HepG2 (cell line): Measurements from ENCODE around the gene CD300C. TPM values are rescaled to one million over a fixed set of nuclear protein-coding genes. Genes with fewer than 3 reads are reported as not detected.

Experiments used
- ATAC-seq: fragments of 200-7000 bp; cut with Tn5 transposase; 3 replicates; pipeline ENCODE4 v1.9.1; 2020; ENCODE audit warnings: mild to moderate bottlenecking, moderate library complexity
- BruUV-seq: library from RNA; stranded (reverse); fragments of 400-500 nt; replicated peaks from 2 replicates; lab custom pipeline; 2021; lab: Mats Ljungman, UMichigan
- CTCF ChIA-PET: fragments of 300-600 bp; formaldehyde crosslinking; extraction: SDS; loops from one replicate; lab custom pipeline; 2021; ENCODE audit warnings: low total read pairs, inconsistent platforms, low intra/inter-chr PET ratio; lab: Yijun Ruan, JAX
- POLR2A ChIA-PET: fragments of 350-600 bp; sonication (Branson Sonifier 250); formaldehyde crosslinking; loops from one replicate; lab custom pipeline; 2020; ENCODE audit warnings: antibody characterized with exemption, inconsistent platforms; lab: Yijun Ruan, JAX
- DNase-seq: peaks from one replicate; pipeline ENCODE4 v3.0.0-alpha.2; 2015; ENCODE audit warnings: low spot score
- FAIRE-seq: peaks from 3 replicates; lab custom pipeline; 2011; peaks lifted over from hg19 to GRCh38; lab: Jason Lieb, UNC
- H2AFZ ChIP-seq: one replicate; pipeline ENCODE4 v1.6.1; 2011; ENCODE audit warnings: low read length, inconsistent platforms
- H3K27ac ChIP-seq: fragments of 300-600 bp; 3 replicates; pipeline ENCODE4 v1.8.0; 2011; ENCODE audit warnings: mixed run types, mild to moderate bottlenecking, mixed read lengths, low read length, inconsistent platforms; ENCODE audit not compliant: insufficient read depth; ENCODE audit errors: extremely low read length
- H3K27me3 ChIP-seq, 2 experiments: fragments of 200-600 bp in 1 of 2; 2 replicates in 1 of 2; 3 replicates in 1 of 2; pipeline versions ENCODE4 v1.6.0 to v1.8.0; 2011; ENCODE audit warnings: low read length in 2 of 2, mild to moderate bottlenecking in 2 of 2, moderate library complexity in 2 of 2, inconsistent platforms in 1 of 2; ENCODE audit not compliant: insufficient read depth in 2 of 2, control insufficient read depth in 1 of 2
- H3K36me3 ChIP-seq, 2 experiments: fragments of 200-600 bp in 1 of 2; replicated peaks in 1 of 2; 2 replicates in 1 of 2; 3 replicates in 1 of 2; pipeline versions ENCODE4 v1.5.1 to v1.8.0; 2011; ENCODE audit warnings: low read length in 2 of 2, inconsistent platforms in 1 of 2; ENCODE audit not compliant: insufficient read depth in 2 of 2, control insufficient read depth in 1 of 2
- H3K4me1 ChIP-seq: 2 replicates; pipeline ENCODE4 v1.5.1; 2012; ENCODE audit warnings: low read length, inconsistent platforms; ENCODE audit not compliant: insufficient read depth
- H3K4me2 ChIP-seq: 2 replicates; pipeline ENCODE4 v1.6.0; 2011; ENCODE audit warnings: low read depth, low read length, inconsistent platforms
- H3K4me3 ChIP-seq, 3 experiments: fragments of 200-600 bp in 1 of 3; sonication (generic), shearing (Covaris generic) in 1 of 3; replicated peaks in 1 of 3; 2 replicates each; pipeline ENCODE4 v1.5.1; 2011 to 2016; ENCODE audit warnings: low read length in 3 of 3, inconsistent platforms in 2 of 3, low read depth in 2 of 3, mild to moderate bottlenecking in 2 of 3, control low read depth in 1 of 3, mixed read lengths in 1 of 3; ENCODE audit not compliant: insufficient read depth in 1 of 3
- H3K79me2 ChIP-seq: one replicate; pipeline ENCODE4 v1.6.1; 2011; ENCODE audit warnings: low read length, inconsistent platforms; ENCODE audit not compliant: insufficient read depth
- H3K9ac ChIP-seq: 2 replicates; pipeline ENCODE4 v1.6.0; 2011; ENCODE audit warnings: mild to moderate bottlenecking, low read depth, low read length, inconsistent platforms; ENCODE audit not compliant: insufficient read depth
- H3K9me3 ChIP-seq: 2 replicates; pipeline ENCODE4 v1.5.1; 2012; ENCODE audit warnings: mild to moderate bottlenecking, low read length
- H4K20me1 ChIP-seq: 2 replicates; pipeline ENCODE4 v1.6.0; 2011; ENCODE audit warnings: inconsistent platforms, mild to moderate bottlenecking, low read length, moderate library complexity; ENCODE audit not compliant: insufficient read depth
- ARNT ChIP-seq: fragments of 450-650 bp; IDR thresholded peaks from 2 replicates; pipeline ENCODE4 v1.6.1; 2017
- ATF2 ChIP-seq: sonication (generic); formaldehyde crosslinking; IDR thresholded peaks from 2 replicates; pipeline ENCODE4 v1.4.0; 2020; ENCODE audit warnings: missing genetic modification reagents
- CCAR2 ChIP-seq: fragments of 200-400 bp; formaldehyde crosslinking; optimal IDR thresholded peaks from 2 replicates; pipeline ENCODE3; 2018; ENCODE audit warnings: low read depth, mild to moderate bottlenecking, low read length, moderate library complexity
- CCDC6 ChIP-seq: sonication (generic); formaldehyde crosslinking; IDR thresholded peaks from 2 replicates; pipeline ENCODE4 v1.8.1; 2022; ENCODE audit warnings: mild to moderate bottlenecking, missing genetic modification reagents, moderate library complexity
- ESRRA ChIP-seq: sonication (generic); formaldehyde crosslinking; IDR thresholded peaks from 2 replicates; pipeline ENCODE4 v1.5.1; 2020; ENCODE audit warnings: mild to moderate bottlenecking, low read depth, missing genetic modification reagents
- HNRNPUL1 ChIP-seq: fragments of 200-400 bp; formaldehyde crosslinking; IDR thresholded peaks from 2 replicates; pipeline ENCODE4 v1.6.1; 2017; ENCODE audit warnings: low read depth, mild to moderate bottlenecking, low read length, moderate library complexity
- KLF16 ChIP-seq, 2 experiments: sonication (generic) in 1 of 2; formaldehyde crosslinking in 1 of 2; IDR thresholded peaks; 2 replicates each; pipeline versions ENCODE4 v1.6.1 to v1.8.0; 2016 to 2023; ENCODE audit warnings: missing genetic modification reagents in 2 of 2, missing compliant biosample characterization in 1 of 2
- NFE2L1 ChIP-seq: sonication (generic); formaldehyde crosslinking; IDR thresholded peaks from 2 replicates; pipeline ENCODE4 v1.4.0; 2020; ENCODE audit warnings: missing genetic modification reagents, mild to moderate bottlenecking, borderline replicate concordance
- POGK ChIP-seq: sonication (generic); formaldehyde crosslinking; conservative IDR thresholded peaks from 2 replicates; pipeline ENCODE4 v1.8.0; 2022; ENCODE audit warnings: mild to moderate bottlenecking, moderate library complexity, missing genetic modification reagents
- SIX4 ChIP-seq: sonication (generic); formaldehyde crosslinking; IDR thresholded peaks from 2 replicates; pipeline ENCODE4 v1.4.0; 2020; ENCODE audit warnings: missing genetic modification reagents
- SOX6 ChIP-seq, 2 experiments: fragments of 450-650 bp in 1 of 2; sonication (generic) in 1 of 2; formaldehyde crosslinking in 1 of 2; IDR thresholded peaks; 2 replicates each; pipeline versions ENCODE4 v1.4.0 to v1.6.1; 2017 to 2020; ENCODE audit warnings: antibody characterized with exemption in 1 of 2, mild to moderate bottlenecking in 1 of 2, missing genetic modification reagents in 1 of 2
- TCF12 ChIP-seq, 2 experiments: fragments of 450-650 bp in 1 of 2; sonication (generic) in 1 of 2; formaldehyde crosslinking in 1 of 2; IDR thresholded peaks; 2 replicates each; pipeline versions ENCODE4 v1.6.1 to v1.8.0; 2017 to 2022; ENCODE audit warnings: antibody characterized with exemption in 1 of 2, mild to moderate bottlenecking in 1 of 2, missing genetic modification reagents in 1 of 2, moderate library complexity in 1 of 2
- ZNF441 ChIP-seq: sonication (generic); formaldehyde crosslinking; IDR thresholded peaks from 2 replicates; pipeline ENCODE4 v1.7.0; 2021; ENCODE audit warnings: missing genetic modification reagents, borderline replicate concordance
- ZNF512B ChIP-seq: sonication (generic); formaldehyde crosslinking; IDR thresholded peaks from 2 replicates; pipeline ENCODE4 v1.5.1; 2020; ENCODE audit warnings: missing genetic modification reagents, mild to moderate bottlenecking, borderline replicate concordance
- WGBS: methylation state at CpG from one replicate; pipeline ENCODE4 v1.1.6; 2017; ENCODE audit warnings: low lambda C conversion rate; 5-methylcytosine and 5-hydroxymethylcytosine counted together
- in situ Hi-C: cut with HindIII; loops from 2 replicates; pipeline ENCODE4 v1.10.0; 2017; ENCODE audit warnings: low pct_unique_long_range_greater_than_20kb; ENCODE audit not compliant: extremely low pct_ligation_motif_present
- intact Hi-C: fragments of 100-400 bp; cut with micrococcal nuclease; formaldehyde crosslinking; loops from one replicate; pipeline ENCODE4 v1.10.0; 2022; ENCODE audit not compliant: unreplicated experiment
- polyA plus RNA-seq, 8 experiments: library from polyadenylated mRNA; depleted of rRNA in 3 of 8; stranded (reverse) in 7 of 8; unstranded in 1 of 8; fragments of >200 nt; fragmentation: Illumina TruSeq in 4 of 8; extraction: Trizol in 4 of 8; gene quantifications; 2 replicates each; pipeline versions ENCODE4 v1.2.1 to v1.2.3, GENCODE V29; 2011 to 2016; ENCODE audit warnings: low read depth in 4 of 8, missing spikeins in 1 of 8, mixed read lengths in 1 of 8; ENCODE audit not compliant: insufficient read depth in 1 of 8
- total RNA-seq, 5 experiments: library from RNA; depleted of rRNA; stranded (reverse); fragments of >200 nt; fragmentation: Illumina TruSeq; extraction: Trizol; gene quantifications; 2 replicates each; pipeline ENCODE4 v1.2.3, GENCODE V29; 2016; ENCODE audit warnings: low read depth in 1 of 5

The CD300C gene
- total and polyA plus RNA-seq, 2 of the 13 experiments (the other 11 are each of a cell fraction or from before 2014, with no cell fraction given) = not detected

- peaks cover 5 to 63% of the 10 kb centered on the region in 2 experiments; a peak in 4 of 5 replicates for H3K27me3 ChIP-seq
- no peak overlapping the region for H3K4me2 ChIP-seq
- in situ Hi-C loops (no loop called here), intact Hi-C loops (loop anchor here (5.0 kb wide), 2 partner anchors 73 to 163 kb away; partner anchors contain the start of gene GPR142)
- no peaks in the 10 kb centered on the region for H3K79me2 ChIP-seq
- ChIA-PET POLR2A (no interaction called here), CTCF (no interaction called here)
- H3K4me3 ChIP-seq = no peak overlapping the region
- WGBS = 5% methylated on average over 5 of the region's 5 CpGs
- no peak overlapping the region for H3K9ac ChIP-seq
- no peaks in the 10 kb centered on the region for H3K9me3 ChIP-seq
- no peaks in the 10 kb centered on the region for H3K36me3 ChIP-seq
- H2AFZ ChIP-seq = no peak overlapping the region
- no TSS peak for BruUV-seq
- no peaks in the 10 kb centered on the region for H4K20me1 ChIP-seq
- no peak overlapping the region for H3K27ac ChIP-seq
- DNase-seq (no peak), FAIRE-seq (no peak), ATAC-seq (no peak)
- no peaks in the 10 kb centered on the region for H3K4me1 ChIP-seq
- TF ChIP-seq KLF16 (CRISPR knock-in tag; IDR thresholded peaks at IDR 0.05) (no peak), ESRRA (CRISPR knock-in tag) (no peak), SIX4 (no peak), ZNF441 (CRISPR knock-in tag) (no peak), CCDC6 (no peak), ATF2 (CRISPR knock-in tag) (no peak), CCAR2 (no peak), ZNF512B (no peak), TCF12 (IDR thresholded peaks at IDR 0.05) (no peak), TCF12 (CRISPR knock-in tag; IDR thresholded peaks at IDR 0.05) (no peak), POGK (CRISPR knock-in tag) (no peak), ARNT (no peak), HNRNPUL1 (no peak), NFE2L1 (no peak), SOX6 (IDR thresholded peaks at IDR 0.05) (no peak), SOX6 (CRISPR knock-in tag; IDR thresholded peaks at IDR 0.05) (no peak)
Observed at GRCh38 chr17:74530831-74531150, 15.1 kb downstream of the CD300C start.
